Activated CD4-positive, alpha-beta T cell treated with anti-CD3 and anti-CD28 coated beads, Interleukin-2, amount 10 ng/mL, durations not matched to agents 24 days and 14 days (primary cell): ENCODE measurements around the gene WDR7. TPM values are rescaled to one million over a fixed set of nuclear protein-coding genes. Genes with fewer than 3 reads are reported as not detected.

Experiments used
- DNase-seq: peaks from one replicate; pipeline ENCODE4 v3.0.0; 2022
- H3K27ac Mint-ChIP-seq: one replicate; pipeline ENCODE4 v1.8.0; 2022; ENCODE audit warnings: mild to moderate bottlenecking, mixed read lengths
- H3K27me3 Mint-ChIP-seq: one replicate; pipeline ENCODE4 v1.8.0; 2022; ENCODE audit warnings: mixed read lengths
- H3K36me3 Mint-ChIP-seq: one replicate; pipeline ENCODE4 v1.8.0; 2022; ENCODE audit warnings: low read depth, mild to moderate bottlenecking, mixed read lengths
- H3K4me1 Mint-ChIP-seq: one replicate; pipeline ENCODE4 v1.8.0; 2021; ENCODE audit warnings: mixed read lengths
- H3K4me3 Mint-ChIP-seq: one replicate; pipeline ENCODE4 v1.8.0; 2022; ENCODE audit warnings: mild to moderate bottlenecking, moderate library complexity, mixed read lengths
- H3K9me3 Mint-ChIP-seq: one replicate; pipeline ENCODE4 v1.8.0; 2021; ENCODE audit warnings: mixed read lengths
- intact Hi-C: fragments of 100-400 bp; cut with micrococcal nuclease; formaldehyde crosslinking; loops from one replicate; pipeline ENCODE4 v1.15.1; 2023
- total RNA-seq: library from RNA; stranded (reverse); gene quantifications from 2 replicates; pipeline ENCODE4 v1.2.3, GENCODE V29; 2022

WDR7 gene
- total RNA-seq, 1 donor from 2014 or later = 26.0 TPM

DNA sequence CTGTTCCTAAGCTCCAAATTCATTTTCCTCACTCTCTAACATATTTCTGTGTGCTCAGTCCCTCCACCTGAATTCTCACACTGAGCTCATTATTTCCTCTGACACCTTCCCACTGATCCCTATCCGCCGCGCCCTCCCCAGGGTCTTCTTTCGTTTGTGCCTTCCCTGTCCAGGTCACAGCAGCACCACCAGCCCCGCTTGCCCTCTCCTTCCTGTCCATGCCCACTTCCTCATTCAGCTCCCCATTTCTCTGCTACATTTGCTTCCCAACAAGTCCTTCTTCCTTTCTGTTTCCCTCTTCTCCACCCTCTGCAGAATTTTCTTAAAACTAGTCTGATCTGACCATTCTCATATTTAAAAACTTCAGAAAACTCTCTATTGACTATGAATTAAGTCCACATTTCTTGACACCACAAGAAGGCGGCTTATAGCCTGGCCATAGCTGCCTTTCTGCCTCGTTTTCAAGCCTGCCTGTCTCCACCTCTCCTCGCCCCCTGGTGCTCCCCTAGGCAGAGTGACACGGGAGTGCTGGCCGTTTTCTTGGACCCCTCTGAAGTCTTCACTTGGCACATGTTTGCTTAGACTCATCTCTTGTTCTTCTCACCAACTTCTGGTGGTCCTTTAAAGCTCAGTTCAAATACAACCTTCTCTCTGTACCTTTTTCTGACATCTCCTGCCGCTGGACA lies 357.0 kb downstream of the WDR7 start:
- H3K4me3 Mint-ChIP-seq = no peak overlapping the region
- no peak for DNase-seq
- no peaks in the 10 kb centered on the region for H3K27me3 Mint-ChIP-seq
- no peaks in the 10 kb centered on the region for H3K9me3 Mint-ChIP-seq
- no peaks in the 10 kb centered on the region for H3K36me3 Mint-ChIP-seq
- intact Hi-C loops = no loop called here
- peaks cover 19% of the 10 kb centered on the region for H3K4me1 Mint-ChIP-seq
- H3K27ac Mint-ChIP-seq = no peak overlapping the region

DNA sequence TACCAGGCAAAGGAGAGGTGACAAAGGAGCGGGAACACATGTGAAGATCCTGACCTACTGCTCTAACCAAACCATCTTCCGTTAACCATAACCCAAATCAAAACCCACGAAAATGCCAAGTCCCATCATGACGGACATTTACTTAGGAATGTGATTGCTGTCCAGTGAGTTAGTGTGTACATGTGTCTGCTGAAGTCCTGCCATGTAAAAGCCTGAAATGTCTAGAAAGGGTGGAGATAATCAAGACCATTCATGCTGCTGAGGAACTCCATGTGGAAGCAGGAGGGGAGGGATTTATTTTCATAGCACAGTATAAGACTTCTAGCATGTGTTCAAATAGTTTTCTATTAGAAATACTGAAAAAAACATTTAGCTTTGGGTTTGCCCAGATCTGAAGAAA lies 358.7 kb downstream of the WDR7 start:
- Mint-ChIP-seq H3K4me1 (peaks cover 10% of the 10 kb centered on the region), H3K27me3 (no peaks in the 10 kb centered on the region), H3K4me3 (no peak overlapping the region), H3K36me3 (no peaks in the 10 kb centered on the region), H3K9me3 (no peaks in the 10 kb centered on the region), H3K27ac (no peak overlapping the region)
- DNase-seq = no peak
- intact Hi-C loops = no loop called here

- H3K27ac Mint-ChIP-seq = no peak overlapping the region
- intact Hi-C loops = loop anchor here (5.0 kb wide), 1 partner anchor 93 kb away; no protein-coding TSS in a partner anchor
- H3K4me3 Mint-ChIP-seq = no peak overlapping the region
- no peak for DNase-seq
- no peaks in the 10 kb centered on the region for H3K9me3 Mint-ChIP-seq
- no peaks in the 10 kb centered on the region for H3K27me3 Mint-ChIP-seq
- H3K4me1 Mint-ChIP-seq = peaks cover 16% of the 10 kb centered on the region
- H3K36me3 Mint-ChIP-seq = no peaks in the 10 kb centered on the region
Observed at GRCh38 chr18:57014772-57015413, 363.7 kb downstream of the WDR7 start.

DNA sequence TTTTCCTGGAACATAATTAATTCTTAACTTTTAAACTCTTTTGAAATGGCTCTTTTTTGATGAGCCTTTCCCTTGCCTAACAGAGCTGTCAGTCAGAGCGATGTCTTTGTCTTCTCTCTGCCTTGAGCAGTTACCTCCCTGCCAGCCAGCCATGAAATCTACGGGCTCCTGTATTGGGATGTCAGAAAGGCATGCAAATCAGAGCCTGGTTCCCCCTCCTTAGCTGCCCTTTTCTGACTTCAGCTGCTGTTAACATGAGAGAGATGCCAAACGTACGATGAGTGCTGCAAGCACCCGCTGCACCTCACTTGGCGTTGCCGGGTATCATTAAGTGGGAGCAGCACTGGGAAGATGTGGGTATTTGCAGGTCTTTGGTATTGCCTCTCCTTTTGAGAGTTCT lies 364.3 kb downstream of the WDR7 start:
- no peak for DNase-seq
- peaks cover 16% of the 10 kb centered on the region for H3K4me1 Mint-ChIP-seq
- intact Hi-C loops = loop anchor here (5.0 kb wide), 1 partner anchor 93 kb away; no protein-coding TSS in a partner anchor

GRCh38 chr18:57018845-57019244 lies 367.7 kb downstream of the WDR7 start:
- no peaks in the 10 kb centered on the region for H3K9me3 Mint-ChIP-seq

More for the DNA sequence above, 364.3 kb downstream of the WDR7 start:
- Mint-ChIP-seq H3K27ac (no peak overlapping the region), H3K4me3 (no peak overlapping the region), H3K27me3 (no peaks in the 10 kb centered on the region), H3K36me3 (no peaks in the 10 kb centered on the region), H3K9me3 (no peaks in the 10 kb centered on the region)

DNA sequence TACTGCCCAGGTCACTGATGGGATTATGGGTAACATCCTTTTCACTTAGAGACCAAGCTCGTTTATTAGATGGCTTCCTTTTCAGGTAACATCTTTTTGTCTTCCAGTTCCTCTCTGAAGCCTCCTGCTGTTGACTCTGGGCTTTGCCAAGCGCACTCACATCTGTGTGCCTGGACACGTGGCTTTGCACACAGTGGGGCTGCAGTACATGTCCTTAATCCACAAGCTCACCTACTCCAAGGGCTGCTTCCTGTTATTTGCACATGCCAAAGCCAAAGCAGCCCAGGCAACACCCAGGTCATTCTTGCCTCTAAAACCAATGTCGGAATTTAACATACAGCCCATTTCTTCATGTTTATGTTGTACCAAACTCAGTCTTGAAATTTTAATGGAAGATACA lies 371.6 kb downstream of the WDR7 start:
- Mint-ChIP-seq H3K27me3 (no peaks in the 10 kb centered on the region), H3K4me1 (peaks cover 5% of the 10 kb centered on the region), H3K27ac (no peak overlapping the region), H3K9me3 (no peaks in the 10 kb centered on the region), H3K36me3 (peaks cover 4% of the 10 kb centered on the region), H3K4me3 (no peak overlapping the region)
- intact Hi-C loops = no loop called here
- DNase-seq = peak; percentile 28

More at GRCh38 chr18:57018845-57019244, 367.7 kb downstream of the WDR7 start:
- no peak overlapping the region for H3K4me3 Mint-ChIP-seq
- intact Hi-C loops = loop anchor here (5.0 kb wide), 1 partner anchor 97 kb away; no protein-coding TSS in a partner anchor
- peaks cover 4% of the 10 kb centered on the region for H3K36me3 Mint-ChIP-seq
- no peaks in the 10 kb centered on the region for H3K27me3 Mint-ChIP-seq
- peaks cover 16% of the 10 kb centered on the region for H3K4me1 Mint-ChIP-seq
- DNase-seq = no peak
- H3K27ac Mint-ChIP-seq = no peak overlapping the region

DNA sequence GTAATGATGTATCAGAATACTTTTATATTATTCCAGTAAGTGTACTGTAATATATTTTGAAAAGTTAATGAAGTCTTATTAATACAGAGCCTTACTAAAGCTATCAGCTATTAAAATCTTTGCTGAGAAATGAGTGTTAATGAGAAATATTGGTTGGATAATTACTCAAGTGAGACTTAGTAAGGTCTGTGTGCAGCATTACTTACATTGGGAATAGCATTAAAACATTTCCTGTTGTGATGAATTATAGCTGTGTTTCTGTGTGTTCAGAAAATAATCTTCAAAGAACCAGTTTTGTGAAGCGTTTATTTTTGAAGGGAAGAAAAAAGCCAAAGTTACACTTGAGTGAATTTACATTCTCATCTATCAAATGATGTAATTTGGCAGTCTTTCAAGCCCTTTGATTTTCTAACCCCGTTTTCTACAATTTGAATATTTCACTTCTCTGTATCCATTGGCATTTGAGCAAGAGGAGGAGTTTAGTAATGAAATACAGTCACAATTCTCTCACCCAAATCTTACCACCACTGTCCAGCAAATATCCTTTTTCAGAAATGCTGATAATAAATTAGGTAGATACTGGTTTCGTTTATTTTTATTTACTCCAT lies 372.2 kb downstream of the WDR7 start:
- Mint-ChIP-seq H3K27ac (no peak overlapping the region), H3K4me1 (no peaks in the 10 kb centered on the region), H3K4me3 (no peak overlapping the region), H3K36me3 (peaks cover 4% of the 10 kb centered on the region), H3K9me3 (no peaks in the 10 kb centered on the region), H3K27me3 (no peaks in the 10 kb centered on the region)
- intact Hi-C loops = no loop called here
- DNase-seq = no peak

DNA sequence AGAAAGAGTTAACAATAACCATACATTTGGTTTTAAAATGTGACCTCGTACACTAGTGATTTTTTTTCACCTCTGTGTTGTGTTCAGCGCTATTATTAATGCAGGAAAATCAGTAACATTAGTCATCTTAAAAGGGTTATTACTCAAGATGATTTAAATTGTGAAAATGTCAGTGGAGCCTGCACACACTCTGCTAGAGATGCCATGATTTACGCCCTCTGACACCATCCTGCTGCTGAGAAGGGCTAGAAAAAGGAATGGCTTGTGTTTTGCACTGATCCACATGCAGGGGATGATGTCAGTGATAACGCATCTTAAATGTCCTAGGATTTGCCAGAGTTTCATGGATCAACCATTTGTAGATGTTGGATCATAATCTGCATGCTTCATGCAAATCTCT lies 374.4 kb downstream of the WDR7 start:
- Mint-ChIP-seq H3K27ac (no peak overlapping the region), H3K4me1 (no peaks in the 10 kb centered on the region), H3K27me3 (no peaks in the 10 kb centered on the region), H3K36me3 (peaks cover 7% of the 10 kb centered on the region), H3K9me3 (no peaks in the 10 kb centered on the region), H3K4me3 (no peak overlapping the region)
- intact Hi-C loops = no loop called here
- DNase-seq = no peak

- intact Hi-C loops = no loop called here
- Mint-ChIP-seq H3K27me3 (no peaks in the 10 kb centered on the region), H3K36me3 (peaks cover 5% of the 10 kb centered on the region), H3K4me1 (no peaks in the 10 kb centered on the region), H3K9me3 (no peaks in the 10 kb centered on the region), H3K4me3 (no peak overlapping the region), H3K27ac (no peak overlapping the region)
- no peak for DNase-seq
Observed at GRCh38 chr18:57026316-57026715, 375.2 kb downstream of the WDR7 start.

DNA sequence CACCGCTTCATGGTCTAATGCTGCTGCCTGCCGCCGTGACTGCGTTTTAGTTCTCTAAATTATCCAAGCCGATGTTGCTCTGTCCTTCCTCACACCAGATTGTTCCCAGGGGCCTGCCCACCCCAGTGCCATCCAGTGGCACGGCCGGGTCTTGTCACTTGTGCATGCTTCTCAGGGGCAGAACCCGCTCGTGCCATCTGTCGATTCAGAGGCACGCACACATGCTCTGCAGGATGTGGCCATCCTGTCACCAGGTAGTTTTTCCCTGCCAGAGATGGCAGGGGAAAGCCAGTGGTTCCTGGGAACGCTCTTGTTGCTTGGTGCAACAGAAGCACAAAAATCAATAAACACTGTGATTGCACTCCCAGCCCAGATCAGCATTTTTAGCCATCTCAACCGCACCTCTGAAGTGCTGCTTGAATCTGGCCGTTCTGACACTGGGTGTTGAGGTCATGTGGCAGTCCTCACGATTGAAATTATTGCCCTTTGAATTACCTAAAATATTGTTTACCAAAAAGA lies 376.1 kb downstream of the WDR7 start:
- no peak overlapping the region for H3K4me3 Mint-ChIP-seq
- H3K36me3 Mint-ChIP-seq = peaks cover 5% of the 10 kb centered on the region
- H3K27ac Mint-ChIP-seq = no peak overlapping the region
- H3K27me3 Mint-ChIP-seq = no peaks in the 10 kb centered on the region
- intact Hi-C loops = no loop called here
- no peak for DNase-seq
- no peaks in the 10 kb centered on the region for H3K4me1 Mint-ChIP-seq
- H3K9me3 Mint-ChIP-seq = no peaks in the 10 kb centered on the region

GRCh38 chr18:57029761-57030160 lies 378.6 kb downstream of the WDR7 start:
- no peaks in the 10 kb centered on the region for H3K4me1 Mint-ChIP-seq
- no peaks in the 10 kb centered on the region for H3K9me3 Mint-ChIP-seq
- no peak overlapping the region for H3K27ac Mint-ChIP-seq
- DNase-seq = no peak
- H3K27me3 Mint-ChIP-seq = no peaks in the 10 kb centered on the region
- intact Hi-C loops = no loop called here
- H3K4me3 Mint-ChIP-seq = no peak overlapping the region
- peaks cover 5% of the 10 kb centered on the region for H3K36me3 Mint-ChIP-seq

DNA sequence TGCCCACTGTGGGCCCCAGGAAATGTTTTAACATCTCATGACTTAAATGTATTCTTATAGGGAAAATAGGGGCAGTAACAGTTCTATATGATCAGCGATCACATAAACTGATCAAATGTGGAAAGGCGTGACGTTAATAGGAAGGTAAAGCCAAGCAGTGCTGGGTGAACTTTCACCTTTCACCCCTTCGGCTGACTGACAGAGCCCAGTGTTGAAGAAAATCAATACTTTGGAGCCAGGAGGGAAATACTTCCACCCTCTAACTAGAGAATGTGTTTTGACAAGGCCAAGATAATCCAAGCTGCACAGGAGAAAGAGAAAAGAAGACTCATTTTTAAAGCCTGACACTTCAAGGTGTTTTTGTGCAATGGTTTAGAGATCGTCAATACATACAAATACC lies 379.3 kb downstream of the WDR7 start:
- intact Hi-C loops = no loop called here
- Mint-ChIP-seq H3K9me3 (no peaks in the 10 kb centered on the region), H3K4me1 (no peaks in the 10 kb centered on the region), H3K36me3 (peaks cover 5% of the 10 kb centered on the region), H3K4me3 (no peak overlapping the region), H3K27ac (no peak overlapping the region), H3K27me3 (no peaks in the 10 kb centered on the region)
- no peak for DNase-seq

GRCh38 chr18:57035590-57035989 lies 384.4 kb downstream of the WDR7 start:
- no peak for DNase-seq
- no peak overlapping the region for H3K4me3 Mint-ChIP-seq
- intact Hi-C loops = no loop called here
- H3K27ac Mint-ChIP-seq = no peak overlapping the region
- no peaks in the 10 kb centered on the region for H3K27me3 Mint-ChIP-seq
- H3K36me3 Mint-ChIP-seq = peaks cover 2% of the 10 kb centered on the region
- H3K4me1 Mint-ChIP-seq = no peaks in the 10 kb centered on the region
- no peaks in the 10 kb centered on the region for H3K9me3 Mint-ChIP-seq

- Mint-ChIP-seq H3K4me3 (no peak overlapping the region), H3K9me3 (peaks cover 3% of the 10 kb centered on the region), H3K36me3 (no peaks in the 10 kb centered on the region), H3K27ac (no peak overlapping the region), H3K27me3 (no peaks in the 10 kb centered on the region), H3K4me1 (no peaks in the 10 kb centered on the region)
- DNase-seq = no peak
- intact Hi-C loops = no loop called here
Observed at GRCh38 chr18:57038395-57038794, 387.2 kb downstream of the WDR7 start.
